ENCODE measurements around the gene ANKRD45. TPM values are rescaled to one million over a fixed set of nuclear protein-coding genes. Genes with fewer than 3 reads are reported as not detected.

Gene ANKRD45
- total and polyA plus RNA-seq, 8 donors = 0.15 to 0.19 TPM; not detected in 6

- no peak for TF ChIP-seq CTCF (IDR thresholded peaks at IDR 0.05)
- no peak for TF ChIP-seq EP300 (IDR thresholded peaks at IDR 0.05)
- TF ChIP-seq POLR2AphosphoS5 (IDR thresholded peaks at IDR 0.05) = no peak
- TF ChIP-seq POLR2A (IDR thresholded peaks at IDR 0.05) = no peak
- intact Hi-C loops (cut with DNase I; ENCODE audit: low total_unique reads) = no loop called here
- WGBS, 5 donors = 84 to 96% (median 90%) methylated on average over 3 of the region's 3 CpGs
- no peaks in the 10 kb centered on the region for H3K36me3 ChIP-seq
- H3K4me3 ChIP-seq = no peak overlapping the region
- no peak overlapping the region for H3K27ac ChIP-seq
- no peak for DNase-seq
- no peaks in the 10 kb centered on the region for H3K9me3 ChIP-seq
- peaks cover 0 to 35% (median 7%) of the 10 kb centered on the region in 3 donors for H3K27me3 ChIP-seq
- H3K4me1 ChIP-seq = peaks cover 7 to 13% (median 8%) of the 10 kb centered on the region in 4 donors
Observed at GRCh38 chr1:173666646-173667045, 3.0 kb downstream of the ANKRD45 start.

- Histone ChIP-seq H3K4me1 (no peaks in the 10 kb centered on the region), H3K9me3 (no peaks in the 10 kb centered on the region), H3K36me3 (no peaks in the 10 kb centered on the region), H3K4me3 (no peak overlapping the region), H3K27ac (no peak overlapping the region), H3K27me3 (peaks cover 0 to 2% (median 0%) of the 10 kb centered on the region in 3 donors)
- intact Hi-C loops (cut with DNase I; ENCODE audit: low total_unique reads) = no loop called here
- TF ChIP-seq EP300 (IDR thresholded peaks at IDR 0.05) (no peak), CTCF (IDR thresholded peaks at IDR 0.05) (no peak), POLR2AphosphoS5 (IDR thresholded peaks at IDR 0.05) (no peak), POLR2A (IDR thresholded peaks at IDR 0.05) (no peak)
- no peak for DNase-seq
- WGBS, 5 donors = 66 to 93% (median 88%) methylated on average over 3 of the region's 3 CpGs
Observed at GRCh38 chr1:173663159-173663558, 6.5 kb downstream of the ANKRD45 start.

GRCh38 chr1:173661763-173662162, 7.9 kb downstream of the ANKRD45 start:
- Histone ChIP-seq H3K27ac (no peak overlapping the region), H3K4me3 (no peak overlapping the region), H3K27me3 (no peaks in the 10 kb centered on the region), H3K9me3 (no peaks in the 10 kb centered on the region), H3K4me1 (no peaks in the 10 kb centered on the region), H3K36me3 (no peaks in the 10 kb centered on the region)
- TF ChIP-seq CTCF (IDR thresholded peaks at IDR 0.05) (no peak), EP300 (IDR thresholded peaks at IDR 0.05) (no peak), POLR2AphosphoS5 (IDR thresholded peaks at IDR 0.05) (no peak), POLR2A (IDR thresholded peaks at IDR 0.05) (no peak)
- DNase-seq = no peak
- WGBS, 5 donors = 30 to 37% (median 36%) methylated on average over 1 of the region's 1 CpG
- intact Hi-C loops (cut with DNase I; ENCODE audit: low total_unique reads) = no loop called here

- WGBS, 5 donors = 78 to 96% (median 93%) methylated on average over 1 of the region's 1 CpG
- intact Hi-C loops (cut with DNase I; ENCODE audit: low total_unique reads) = no loop called here
Observed at GRCh38 chr1:173661271-173661670, 8.4 kb downstream of the ANKRD45 start.

More at GRCh38 chr1:173661271-173661670, 8.4 kb downstream of the ANKRD45 start:
- DNase-seq = no peak
- Histone ChIP-seq H3K4me1 (no peaks in the 10 kb centered on the region), H3K9me3 (peaks cover 0 to 3% (median 0%) of the 10 kb centered on the region in 4 donors), H3K36me3 (no peaks in the 10 kb centered on the region), H3K27ac (no peak overlapping the region), H3K4me3 (no peak overlapping the region), H3K27me3 (no peaks in the 10 kb centered on the region)
- TF ChIP-seq EP300 (IDR thresholded peaks at IDR 0.05) = no peak
- TF ChIP-seq POLR2A (IDR thresholded peaks at IDR 0.05) = no peak
- TF ChIP-seq CTCF (IDR thresholded peaks at IDR 0.05) = no peak
- TF ChIP-seq POLR2AphosphoS5 (IDR thresholded peaks at IDR 0.05) = no peak
